ENCODE data around the gene IL17RE.
"Not testable (repeated sequence)": the region's sequence is repeated elsewhere in the genome, so short reads cannot be mapped to it uniquely, and the experiment has no call there.

Gene IL17RE

GRCh38 chr3:9935966-9936510 is 33.4 kb downstream of the IL17RE start:
- peak; percentile 73 for DNase-seq

- DNase-seq = no peak
These were observed 35.0 kb downstream of the IL17RE start for GRCh38 chr3:9937486-9938238.

GRCh38 chr3:9938966-9939365 is 36.3 kb downstream of the IL17RE start:
- DNase-seq = no peak

GRCh38 chr3:9939906-9940305 is 37.3 kb downstream of the IL17RE start:
- DNase-seq = not testable (repeated sequence)

GRCh38 chr3:9940746-9941145 is 38.1 kb downstream of the IL17RE start:
- no peak for DNase-seq

GRCh38 chr3:9942164-9942563 is 39.5 kb downstream of the IL17RE start:
- DNase-seq = no peak

- no peak for DNase-seq
These were observed 40.5 kb downstream of the IL17RE start for GRCh38 chr3:9942934-9943690.

GRCh38 chr3:9944271-9944670 is 41.6 kb downstream of the IL17RE start:
- no peak for DNase-seq

GRCh38 chr3:9945358-9945757 is 42.7 kb downstream of the IL17RE start:
- no peak for DNase-seq

GRCh38 chr3:9946112-9947024 is 43.7 kb downstream of the IL17RE start:
- peak; percentile 92 for DNase-seq

GRCh38 chr3:9947025-9947995 is 44.7 kb downstream of the IL17RE start:
- no peak for DNase-seq

- DNase-seq = no peak
These were observed 45.9 kb downstream of the IL17RE start for GRCh38 chr3:9948586-9948985.

GRCh38 chr3:9949115-9949514 is 46.5 kb downstream of the IL17RE start:
- DNase-seq = no peak

GRCh38 chr3:9949626-9950025 is 47.0 kb downstream of the IL17RE start:
- no peak for DNase-seq

- no peak for DNase-seq
These were observed 48.5 kb downstream of the IL17RE start for GRCh38 chr3:9951126-9951525.

- DNase-seq = no peak
These were observed 48.9 kb downstream of the IL17RE start for GRCh38 chr3:9951598-9951961.

- peak; percentile 55 for DNase-seq
These were observed 49.5 kb downstream of the IL17RE start, which contains the start of gene PRRT3 for GRCh38 chr3:9951962-9952805. Gene PRRT3, minus strand, starts transcription at chr3:9952408. Its CDS starts 2,293 bp downstream, at chr3:9950115.

GRCh38 chr3:9955067-9955502 is 52.4 kb downstream of the IL17RE start:
- DNase-seq = no peak

- no peak for DNase-seq
These were observed 53.1 kb downstream of the IL17RE start for GRCh38 chr3:9955611-9956352.

GRCh38 chr3:9957214-9957613 is 54.6 kb downstream of the IL17RE start:
- no peak for DNase-seq

Data from inflammatory macrophage treated with lipopolysaccharide for 4 hours (primary cell).